NOMO-1 treated with DMSO at 0.1 percent for 48 hours (cell line): Measurements from ENCODE around the gene ATP5F1A.
A peak's percentile ranks its signal among the peaks of the same experiment; 100 is the strongest.
"Not testable (repeated sequence)": the region's sequence is repeated elsewhere in the genome, so short reads cannot be mapped to it uniquely, and the experiment has no call there.

Experiments
- DNase-seq: peaks from one replicate; lab custom pipeline; 2025; ENCODE audit not compliant: unreplicated experiment; lab: John Stamatoyannopoulos, UW

The ATP5F1A gene

GRCh38 chr18:46097801-46098615, at the start of gene ATP5F1A:
Gene ATP5F1A, minus strand, starts transcription at chr18:46098296. Its CDS starts 65 bp downstream, at chr18:46098231.
- peak; percentile 90 for DNase-seq

- no peak for DNase-seq
Measured at GRCh38 chr18:46141199-46141598, 43.1 kb upstream of the ATP5F1A start.

GRCh38 chr18:46140173-46140572, 42.1 kb upstream of the ATP5F1A start:
- no peak for DNase-seq

GRCh38 chr18:46134920-46135675, 37.0 kb upstream of the ATP5F1A start:
- no peak for DNase-seq

- DNase-seq, result no peak
Measured at GRCh38 chr18:46133534-46133933, 35.4 kb upstream of the ATP5F1A start.

- DNase-seq, result not testable (repeated sequence)
Measured at GRCh38 chr18:46130549-46130948, 32.5 kb upstream of the ATP5F1A start.

- DNase-seq, result no peak
Measured at GRCh38 chr18:46130061-46130460, 32.0 kb upstream of the ATP5F1A start.

GRCh38 chr18:46126625-46127024, 28.5 kb upstream of the ATP5F1A start:
- DNase-seq, result not testable (repeated sequence)

GRCh38 chr18:46113751-46114150, 15.7 kb upstream of the ATP5F1A start:
- no peak for DNase-seq

- no peak for DNase-seq
Measured at GRCh38 chr18:46110406-46110805, 12.3 kb upstream of the ATP5F1A start.

- DNase-seq, result no peak
Measured at GRCh38 chr18:46109386-46109785, 11.3 kb upstream of the ATP5F1A start.

GRCh38 chr18:46104128-46104911, 6.2 kb upstream of the ATP5F1A start, which contains the start of gene HAUS1:
Gene HAUS1, plus strand, starts transcription at chr18:46104385. Its CDS starts 27 bp downstream, at chr18:46104412.
- peak; percentile 73 for DNase-seq

- DNase-seq, result no peak
Measured at GRCh38 chr18:46099463-46099862, 1.4 kb upstream of the ATP5F1A start.

- DNase-seq, result no peak
Measured at GRCh38 chr18:46098616-46098933, 479 bp upstream of the ATP5F1A start.

- DNase-seq, result no peak
Measured at GRCh38 chr18:46097431-46097800, 680 bp downstream of the ATP5F1A start.

- DNase-seq, result no peak
Measured at GRCh38 chr18:46096651-46097300, 1.3 kb downstream of the ATP5F1A start.

- DNase-seq, result no peak
Measured at GRCh38 chr18:46095532-46095931, 2.6 kb downstream of the ATP5F1A start.

- DNase-seq, result not testable (repeated sequence)
Measured at GRCh38 chr18:46088501-46088900, 9.6 kb downstream of the ATP5F1A start.

GRCh38 chr18:46084431-46084830, 13.7 kb downstream of the ATP5F1A start:
- no peak for DNase-seq

- DNase-seq, result no peak
Measured at GRCh38 chr18:46080156-46080555, 17.9 kb downstream of the ATP5F1A start.

GRCh38 chr18:46079336-46079735, 18.8 kb downstream of the ATP5F1A start:
- no peak for DNase-seq
